IPS-20b (cell line): Measurements from ENCODE around the gene FRMPD1.

Experiments used
- H3K27ac ChIP-seq: one replicate; pipeline ENCODE4 v1.5.1; 2013; ENCODE audit warnings: low read length
- H3K27me3 ChIP-seq: 2 replicates; pipeline ENCODE4 v1.6.1; 2013; ENCODE audit warnings: mild to moderate bottlenecking, low read length, inconsistent platforms; ENCODE audit not compliant: insufficient read depth
- H3K36me3 ChIP-seq: 2 replicates; pipeline ENCODE4 v1.6.1; 2013; ENCODE audit warnings: low read depth, mild to moderate bottlenecking, inconsistent platforms, low read length, moderate library complexity; ENCODE audit not compliant: insufficient read depth
- H3K4me1 ChIP-seq: 2 replicates; pipeline ENCODE4 v1.6.1; 2013; ENCODE audit warnings: mild to moderate bottlenecking, control low read depth, inconsistent platforms, low read length, moderate library complexity; ENCODE audit not compliant: insufficient read depth
- H3K4me3 ChIP-seq: 2 replicates; pipeline ENCODE4 v1.5.1; 2013; ENCODE audit warnings: mild to moderate bottlenecking, low read length, inconsistent platforms
- H3K9ac ChIP-seq: 2 replicates; pipeline ENCODE4 v1.6.1; 2013; ENCODE audit warnings: low read depth, mild to moderate bottlenecking, inconsistent platforms, low read length, moderate library complexity
- H3K9me3 ChIP-seq: 2 replicates; pipeline ENCODE4 v1.6.1; 2013; ENCODE audit warnings: mild to moderate bottlenecking, low read depth, low read length, inconsistent platforms; ENCODE audit not compliant: insufficient read depth

Gene FRMPD1

GRCh38 chr9:37796232-37796631, 145.5 kb downstream of the FRMPD1 start:
- Histone ChIP-seq H3K4me1 (peaks cover 6% of the 10 kb centered on the region; the same call in 1 of the 2 replicates), H3K9ac (no peak overlapping the region), H3K4me3 (no peak overlapping the region), H3K36me3 (no peaks in the 10 kb centered on the region), H3K27ac (no peak overlapping the region), H3K9me3 (no peaks in the 10 kb centered on the region), H3K27me3 (0 out of 2 replicates have a peak, but pooled peaks cover 9% of the 10 kb centered on the region)
